ENCODE results near the gene SHANK1.

SHANK1 gene

DNA sequence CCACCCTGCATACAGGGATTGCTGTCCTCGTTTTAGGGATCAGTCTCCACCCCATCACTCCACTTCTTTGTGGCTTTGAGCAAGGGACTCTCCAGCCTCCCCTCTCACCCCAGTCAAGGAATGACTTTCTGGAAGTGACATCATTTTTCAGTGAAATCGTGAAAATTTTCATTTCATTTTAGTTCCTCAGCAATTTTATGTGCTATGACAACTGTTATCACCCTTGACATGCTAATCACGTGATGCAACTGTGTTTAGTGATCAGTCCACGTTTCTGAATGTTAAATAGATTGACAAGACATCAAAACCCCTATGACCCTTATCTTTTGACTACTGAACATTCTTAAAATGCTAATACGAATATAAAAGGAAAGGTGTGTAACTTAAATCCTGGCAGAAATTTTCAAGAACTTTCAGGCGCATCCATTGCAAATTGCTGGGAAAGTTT is 62.4 kb downstream of the SHANK1 start:
- DNase-seq, result no peak

DNA sequence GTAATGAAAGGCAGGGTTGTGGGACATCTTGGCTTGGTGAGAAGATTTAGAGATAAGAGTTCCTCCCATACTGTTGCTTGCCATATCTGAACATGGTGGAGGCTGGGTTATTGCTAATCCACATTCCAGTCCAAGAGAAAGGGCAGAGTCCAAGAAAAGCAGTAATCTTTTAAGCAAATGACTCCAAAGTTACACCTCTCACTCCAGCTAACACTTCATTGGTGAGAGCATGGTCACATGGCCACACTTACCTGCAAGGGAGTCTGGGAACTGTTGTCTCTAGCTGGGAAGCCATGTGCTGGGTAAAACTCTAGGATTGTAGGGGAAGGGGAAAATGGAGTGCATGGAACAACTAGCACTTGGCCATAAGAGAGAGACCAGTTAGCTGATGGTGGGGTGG is 64.7 kb downstream of the SHANK1 start:
- DNase-seq, result no peak

DNA sequence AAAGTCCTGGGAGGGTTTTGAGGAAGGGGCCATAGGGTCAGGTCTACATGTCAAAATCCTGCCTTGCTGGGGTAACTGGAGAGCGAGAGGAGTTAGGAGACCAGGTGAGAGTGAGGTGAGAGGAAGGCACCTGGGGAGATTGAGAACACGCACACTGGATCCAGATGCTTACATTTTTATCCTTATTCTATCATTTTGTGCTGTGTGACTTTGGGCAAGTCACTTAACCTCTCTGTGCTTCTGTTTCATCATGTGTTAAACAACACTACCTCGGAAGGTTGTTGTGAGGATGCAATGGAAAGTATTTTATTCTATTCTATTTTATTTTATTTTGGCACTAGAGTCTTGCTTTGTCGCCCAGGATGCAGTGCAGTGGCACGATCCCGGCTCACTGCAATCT is 66.9 kb downstream of the SHANK1 start:
- no peak for DNase-seq

DNA sequence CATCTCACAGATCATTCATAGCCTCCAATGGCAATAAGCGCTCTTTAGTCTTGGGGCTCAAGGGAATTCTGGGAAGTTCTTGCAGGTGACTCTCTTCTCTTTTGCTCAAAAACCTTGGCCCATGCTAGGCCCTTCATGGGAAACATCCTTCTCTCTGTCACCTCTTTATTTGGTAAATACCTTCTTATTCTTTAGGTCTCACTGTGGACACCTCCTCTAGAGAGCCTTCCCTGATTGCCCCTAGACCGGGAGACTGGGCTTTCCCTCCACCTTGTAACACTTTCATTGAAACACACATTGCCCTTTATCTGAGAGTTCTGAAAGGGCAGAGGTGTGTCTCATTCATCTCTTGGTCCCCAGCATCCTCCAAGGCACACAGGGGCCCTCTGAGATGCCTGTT is 68.4 kb downstream of the SHANK1 start:
- no peak for DNase-seq

DNA sequence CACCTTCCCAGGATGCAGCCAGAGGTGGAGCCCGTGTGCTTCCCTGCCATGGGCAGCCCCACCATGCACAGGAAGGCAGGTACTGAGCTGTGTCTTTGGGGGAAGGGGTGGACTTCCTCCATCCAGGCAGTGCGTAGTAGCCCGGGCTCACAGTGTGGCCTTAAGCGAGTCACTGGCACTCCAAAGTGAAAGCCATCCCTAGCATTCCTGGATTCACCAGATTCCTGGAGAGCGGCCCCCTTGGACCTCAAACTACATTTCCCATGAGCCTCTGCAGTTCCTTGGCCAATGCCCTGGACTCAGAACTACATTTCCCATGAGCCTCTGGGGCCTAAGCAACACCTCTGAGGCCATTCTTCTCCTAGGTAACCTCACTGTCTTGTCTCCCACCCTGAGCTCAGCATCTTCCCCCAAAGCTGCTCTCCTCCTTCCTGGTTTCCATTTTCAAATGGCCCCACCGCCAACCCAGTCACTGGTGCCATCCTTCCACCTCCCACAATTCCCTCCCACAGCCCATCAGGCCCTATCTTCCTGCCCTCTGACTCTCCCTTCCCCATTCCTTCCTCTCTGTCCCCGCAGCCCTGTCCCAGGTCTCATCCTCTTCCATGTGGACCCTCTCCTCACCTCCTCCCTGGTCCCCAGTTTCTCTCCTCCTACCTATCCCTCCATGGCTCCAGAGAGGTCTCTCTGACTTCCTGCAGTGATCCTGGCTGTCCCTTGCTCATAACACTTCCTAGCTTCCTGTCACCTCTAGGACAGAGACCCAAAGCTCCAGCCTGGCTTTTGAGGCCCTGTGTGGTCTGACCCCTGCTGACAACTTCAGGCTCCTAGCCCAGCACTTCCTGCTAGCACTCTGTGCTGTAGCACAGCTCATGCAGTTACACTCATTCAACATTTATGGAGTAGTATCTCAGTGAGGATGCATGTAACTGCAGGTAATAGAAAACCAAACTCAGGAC is 69.9 kb downstream of the SHANK1 start, which contains the start of gene C19orf81:
TSS of gene C19orf81 (plus strand) at position 13 of the 959 bp plus-strand sequence. CDS start at position 13, 0 bp downstream.
- DNase-seq, result no peak

DNA sequence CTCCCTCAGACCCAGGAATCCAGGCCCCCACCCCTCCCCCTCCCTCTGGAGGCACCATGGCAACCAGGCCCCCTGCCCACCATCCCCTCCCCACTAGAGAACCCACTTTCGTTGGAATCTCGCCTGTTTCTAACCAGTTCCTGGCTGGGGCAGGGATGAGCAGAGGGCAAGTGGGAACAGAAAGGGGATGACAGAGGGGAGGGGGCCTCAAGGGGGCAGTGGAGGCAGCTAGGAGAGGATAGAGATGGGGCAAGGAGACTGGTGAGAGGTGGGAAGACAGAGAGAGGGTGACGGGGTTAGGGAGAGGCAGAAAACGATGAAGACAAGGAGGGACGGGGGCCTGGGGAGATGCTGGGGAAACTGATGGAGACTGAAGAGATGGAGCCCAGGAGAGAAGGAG is 70.9 kb downstream of the SHANK1 start:
- DNase-seq, result no peak

DNA sequence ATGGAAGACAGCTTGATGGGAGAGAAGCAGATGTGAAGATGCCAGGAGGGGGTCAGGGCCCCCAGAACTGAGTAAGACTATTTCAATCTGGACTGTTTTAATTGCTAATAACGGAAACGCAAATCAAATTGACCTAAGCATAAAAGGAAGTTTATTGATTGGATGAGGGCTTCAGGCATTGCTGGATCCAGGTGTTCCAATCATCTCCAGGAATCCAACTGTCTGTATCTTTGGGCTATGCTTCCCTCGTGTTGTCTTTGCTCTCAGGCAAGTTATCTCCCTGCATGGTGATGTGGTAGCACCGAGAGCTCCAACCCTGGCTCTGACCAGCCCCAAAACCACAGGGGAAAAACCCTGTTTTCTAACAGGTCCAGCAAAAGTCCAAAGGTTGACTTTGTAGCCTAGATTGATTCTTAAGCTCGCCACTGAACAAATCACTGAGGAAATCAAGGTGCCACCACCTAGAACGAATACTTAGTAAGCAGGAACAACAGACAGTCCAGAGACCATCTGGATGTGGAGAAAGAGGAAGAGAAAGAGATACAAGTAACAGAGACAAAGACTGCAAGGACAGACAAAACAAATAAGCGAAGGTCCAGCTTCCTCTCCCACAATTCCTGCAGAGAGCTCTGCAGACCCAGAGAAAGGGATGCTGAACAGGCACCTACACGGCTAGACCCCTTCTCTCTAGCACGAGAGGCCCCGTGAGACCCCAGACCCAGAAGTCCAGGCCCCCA is 71.6 kb downstream of the SHANK1 start:
- no peak for DNase-seq

DNA sequence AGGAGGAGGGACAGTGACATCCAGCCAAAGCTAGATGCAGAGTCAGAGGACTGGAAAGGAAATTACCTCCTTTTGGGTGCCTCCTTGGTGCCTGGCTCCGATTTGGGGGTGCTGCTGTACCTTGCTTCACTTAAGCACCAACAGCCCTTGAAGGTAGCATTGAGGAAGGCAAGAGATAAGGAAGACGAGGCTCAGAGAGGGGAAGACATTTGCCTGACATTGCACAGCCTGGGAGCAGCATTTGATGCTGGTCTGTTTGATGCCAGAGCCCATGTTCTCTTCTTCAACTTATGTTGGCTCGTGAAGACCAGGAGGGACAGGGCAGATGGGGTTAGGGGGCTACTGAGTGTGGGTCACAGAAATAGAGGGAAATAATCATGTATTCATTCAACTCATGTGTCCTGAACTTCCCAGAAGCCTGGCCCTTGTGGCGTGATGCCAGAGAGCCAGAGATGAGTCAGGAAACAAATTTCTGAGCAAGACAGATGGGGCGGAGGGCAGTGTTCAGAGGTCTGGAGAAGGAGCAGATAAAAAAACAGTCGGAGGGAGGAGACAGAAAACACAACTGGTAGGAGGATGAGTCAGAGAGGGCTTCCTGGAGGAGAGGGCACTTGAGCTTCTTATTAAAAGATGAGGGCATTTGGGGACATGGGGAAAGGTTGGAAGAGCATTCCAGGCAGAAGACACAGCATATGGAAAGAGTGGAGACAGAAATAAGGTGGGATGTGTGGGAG is 73.4 kb downstream of the SHANK1 start:
- DNase-seq, result no peak

DNA sequence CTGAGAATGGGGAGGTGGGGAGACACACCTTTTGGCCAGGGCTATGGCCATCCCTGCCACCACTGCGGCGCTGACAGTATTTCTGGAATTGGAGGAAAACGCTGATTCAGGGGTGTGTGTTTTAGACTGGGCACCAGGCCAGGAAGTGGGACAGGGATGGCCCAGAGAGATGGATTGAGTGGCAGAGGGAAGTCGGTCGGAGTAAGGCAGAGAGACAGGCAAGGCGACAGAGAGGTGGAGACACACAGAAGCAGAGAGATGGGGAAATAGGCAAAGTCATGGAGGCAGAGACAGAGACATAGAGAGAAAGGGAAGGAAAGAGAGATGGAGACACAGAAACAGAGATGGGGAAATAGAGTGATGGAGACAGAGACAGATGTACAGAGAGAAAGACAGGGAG is 74.5 kb downstream of the SHANK1 start:
- no peak for DNase-seq

DNA sequence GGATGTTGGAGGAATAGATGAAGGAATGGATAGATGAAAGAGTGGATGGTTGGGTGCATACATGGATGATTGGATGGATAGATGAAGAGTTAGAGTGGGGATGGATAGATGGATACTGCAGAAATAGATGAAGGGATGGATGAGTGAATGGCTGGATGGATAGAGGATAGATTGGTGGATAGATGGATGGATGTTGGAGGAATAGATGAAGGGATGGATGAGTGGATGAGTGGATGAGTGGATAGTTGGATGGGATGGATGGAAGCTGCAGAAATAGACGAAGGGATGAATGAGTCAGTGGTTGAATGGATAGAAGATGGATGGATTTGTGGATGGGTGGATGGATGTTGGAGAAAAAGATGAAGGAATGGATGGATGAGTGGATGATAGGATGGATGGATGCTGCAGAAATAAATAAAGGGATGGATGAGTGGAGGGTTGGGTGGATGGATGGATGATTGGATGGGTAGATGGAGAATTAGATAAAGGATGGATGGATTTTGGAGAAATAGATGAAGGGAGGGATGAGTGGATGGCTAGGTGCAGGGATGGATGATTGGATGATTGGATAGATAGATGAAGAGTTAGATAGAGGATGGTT is 75.2 kb downstream of the SHANK1 start:
- DNase-seq, result no peak

DNA sequence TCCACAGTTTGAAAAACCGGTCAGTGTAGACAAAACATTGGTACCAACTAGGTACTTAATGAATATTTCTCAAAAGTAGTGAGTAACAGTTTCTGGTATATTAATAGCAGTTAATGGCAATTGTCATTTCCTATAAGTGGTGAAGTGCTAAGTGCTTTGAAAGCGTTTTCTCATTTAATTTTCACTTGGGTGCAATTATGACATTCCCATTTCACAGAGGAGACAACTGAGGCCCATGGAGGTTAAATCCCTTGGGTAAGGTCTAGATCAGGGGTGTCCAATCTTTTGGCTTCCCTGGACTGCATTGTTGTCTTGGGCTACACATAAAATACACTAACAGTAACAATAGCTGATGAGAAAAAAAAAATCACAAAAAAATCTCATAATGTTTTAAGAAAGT is 79.2 kb downstream of the SHANK1 start:
- no peak for DNase-seq

DNA sequence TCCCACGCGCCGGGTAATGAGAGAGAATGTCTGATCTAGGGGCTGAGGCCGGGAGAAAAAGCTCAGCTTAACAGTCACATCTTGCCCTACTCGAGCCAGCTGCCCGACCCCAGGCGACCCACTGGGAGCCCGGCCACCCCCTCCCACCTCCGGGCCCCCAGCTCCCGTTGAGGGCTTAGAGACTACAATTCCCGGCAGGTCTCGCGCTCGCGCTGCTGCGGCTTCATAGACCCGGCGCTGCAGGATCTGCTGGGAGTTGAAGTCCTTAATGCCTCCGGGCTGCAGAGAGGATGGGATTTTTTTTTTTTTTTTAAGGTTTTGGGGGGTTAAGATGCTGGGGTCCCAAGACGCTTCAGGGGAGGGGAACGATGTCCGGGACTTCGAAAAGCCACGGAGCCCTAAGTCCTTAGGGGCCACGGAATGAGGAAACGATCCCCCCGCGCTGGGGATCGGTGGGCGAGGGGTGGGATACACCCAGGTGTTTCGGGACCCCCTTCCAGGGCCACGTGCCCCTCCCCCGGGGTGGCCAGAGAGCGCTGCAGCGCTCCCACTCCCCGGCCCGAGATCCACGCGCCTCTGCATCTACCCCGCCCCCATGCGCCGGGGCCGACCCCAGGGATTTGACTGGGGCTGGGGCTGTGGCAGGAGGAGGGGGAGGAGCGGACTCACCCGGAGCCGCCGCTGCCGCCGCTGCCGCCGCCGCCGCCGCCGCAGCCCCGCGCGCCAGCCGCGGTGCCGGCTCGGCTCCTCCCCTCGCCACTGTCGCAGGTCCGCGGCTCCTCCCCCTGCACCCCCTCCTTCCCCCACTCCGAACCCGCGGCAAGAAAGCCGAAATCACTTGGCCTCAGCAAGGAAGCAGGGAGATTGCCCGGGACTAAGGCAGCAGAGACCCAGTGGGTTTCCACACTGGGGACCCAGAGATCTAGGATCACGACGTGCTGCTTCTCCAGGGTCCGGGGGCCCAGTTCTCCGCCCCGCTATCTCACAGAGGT is 80.2 kb downstream of the SHANK1 start, which contains the start of gene SYT3:
TSS of gene SYT3 (minus strand) at position 761 of the 992 bp plus-strand sequence. CDS start 2,470 bp downstream, outside the sequence.
- peak; percentile 49 for DNase-seq

DNA sequence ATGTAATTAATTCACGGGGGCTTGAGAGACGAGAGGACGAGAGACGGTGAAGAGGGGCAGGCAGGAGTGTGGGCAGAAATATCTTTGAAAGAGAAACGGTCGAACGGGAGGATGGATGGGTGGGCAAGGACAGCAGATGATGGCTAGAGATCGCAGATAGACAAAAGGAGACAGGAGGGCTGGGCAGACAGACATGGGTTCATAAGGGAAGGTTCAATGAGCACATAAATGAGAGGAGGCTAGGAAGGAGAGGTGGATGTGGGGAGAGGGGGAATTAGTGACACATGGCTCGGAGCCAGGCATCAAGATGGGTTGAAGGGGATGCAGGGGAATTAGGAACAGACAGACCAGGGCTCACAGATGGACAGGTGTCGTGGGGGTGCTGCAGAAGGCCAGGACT is 81.0 kb downstream of the SHANK1 start:
- no peak for DNase-seq

DNA sequence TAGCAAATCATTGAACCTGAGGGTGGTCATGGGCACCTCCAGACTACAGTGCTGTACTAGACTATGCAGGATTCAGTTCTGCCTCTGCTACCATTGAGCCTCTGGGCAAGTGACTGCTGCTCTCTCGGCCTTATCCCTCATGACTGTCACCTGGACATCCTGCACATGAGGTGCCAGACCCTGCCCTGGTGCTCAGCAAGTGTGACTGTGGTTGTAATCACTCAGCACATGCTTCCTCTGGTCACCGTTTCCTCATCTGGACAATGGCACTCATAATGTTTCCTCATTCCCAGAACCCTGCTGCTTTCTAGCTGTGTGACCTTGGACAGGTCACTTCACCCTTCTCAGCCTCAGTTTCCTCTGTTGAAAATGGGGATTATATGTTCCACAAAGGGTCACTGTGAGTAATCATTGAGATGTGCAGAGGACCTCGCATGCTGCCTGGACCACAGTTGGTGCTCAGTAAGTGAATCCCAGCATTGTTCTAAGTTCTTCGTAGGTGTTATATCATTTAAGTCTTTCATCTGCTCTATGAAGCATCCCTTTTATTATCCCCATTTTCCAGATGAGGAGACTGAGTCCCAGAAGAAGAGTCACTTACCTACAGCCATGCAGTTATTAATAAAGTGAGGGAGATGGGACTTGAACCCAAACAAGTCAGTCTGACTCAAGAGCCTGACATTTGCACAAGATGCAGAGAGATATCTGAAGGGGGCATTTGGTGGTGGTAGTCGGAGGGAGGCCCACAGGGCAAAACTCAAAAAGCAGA is 83.1 kb downstream of the SHANK1 start:
- no peak for DNase-seq

DNA sequence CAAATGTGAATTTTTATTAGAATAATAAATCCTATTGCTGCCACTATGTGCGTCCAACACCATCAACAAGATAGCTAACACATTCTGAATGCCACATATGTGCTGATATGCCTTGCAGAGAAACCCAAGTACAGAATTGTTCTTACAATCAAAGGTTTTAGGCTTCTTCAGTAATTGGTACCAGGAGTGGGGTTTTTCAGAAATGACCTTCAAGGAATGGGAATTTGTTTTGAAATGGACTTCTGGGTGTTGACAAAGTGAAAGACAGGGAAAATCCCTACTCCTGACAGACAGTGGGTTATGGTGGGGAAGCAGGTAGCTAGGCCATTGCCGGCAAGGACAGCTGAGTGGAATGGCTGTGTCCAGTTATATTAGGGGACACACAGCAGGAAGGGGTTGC is 85.6 kb downstream of the SHANK1 start:
- DNase-seq, result no peak

DNA sequence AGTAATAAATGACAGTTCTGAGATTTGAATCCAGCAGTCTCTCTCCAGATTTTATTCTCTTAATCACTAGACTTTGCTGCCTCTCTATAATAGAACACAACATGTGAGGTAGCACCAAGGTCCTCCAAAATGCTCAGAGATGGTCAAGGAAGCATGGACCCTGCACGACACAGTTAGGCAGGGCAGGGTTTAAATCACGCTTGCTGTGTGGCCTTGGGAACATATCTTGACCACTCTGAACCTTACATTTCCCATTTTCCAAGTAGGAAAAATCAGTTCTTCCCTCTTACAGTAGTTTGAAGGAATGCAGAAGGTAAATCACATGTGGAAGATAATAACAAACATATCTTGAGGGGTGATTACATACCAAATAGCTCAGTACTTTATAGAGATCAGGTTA is 86.2 kb downstream of the SHANK1 start:
- DNase-seq, result no peak

DNA sequence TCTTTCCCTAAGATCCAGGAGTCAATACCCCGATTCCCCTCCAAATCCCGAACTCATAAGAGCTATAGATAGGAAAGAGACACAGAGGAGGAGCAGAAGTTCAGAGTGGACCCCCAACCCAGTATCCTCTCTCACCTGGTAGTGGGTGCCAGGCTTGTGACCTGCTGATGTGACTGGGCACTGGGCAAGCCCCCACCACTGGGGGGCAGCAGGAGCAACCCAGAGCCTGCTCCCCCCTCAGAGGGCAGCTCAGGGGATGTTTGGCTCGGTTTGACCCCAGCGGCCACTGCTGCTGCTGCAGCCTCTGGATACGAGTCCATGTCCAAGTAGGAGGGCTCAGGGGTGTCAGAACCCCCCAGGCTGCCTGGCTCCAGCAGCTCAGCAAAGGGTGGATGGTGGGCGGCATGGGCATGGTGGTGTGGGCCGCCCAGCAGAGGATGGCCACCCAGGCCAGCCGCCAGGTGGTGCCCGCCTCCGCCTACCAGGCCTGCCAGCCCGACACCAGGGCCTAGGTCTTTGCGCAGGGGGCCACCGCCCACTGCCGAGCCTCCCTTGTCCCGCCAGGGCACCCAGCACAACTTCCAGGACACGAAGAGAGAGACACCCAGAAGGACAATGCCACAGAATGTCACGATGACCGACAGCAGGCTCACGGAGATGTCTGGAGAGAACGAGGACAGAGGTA is 87.3 kb downstream of the SHANK1 start:
- no peak for DNase-seq

DNA sequence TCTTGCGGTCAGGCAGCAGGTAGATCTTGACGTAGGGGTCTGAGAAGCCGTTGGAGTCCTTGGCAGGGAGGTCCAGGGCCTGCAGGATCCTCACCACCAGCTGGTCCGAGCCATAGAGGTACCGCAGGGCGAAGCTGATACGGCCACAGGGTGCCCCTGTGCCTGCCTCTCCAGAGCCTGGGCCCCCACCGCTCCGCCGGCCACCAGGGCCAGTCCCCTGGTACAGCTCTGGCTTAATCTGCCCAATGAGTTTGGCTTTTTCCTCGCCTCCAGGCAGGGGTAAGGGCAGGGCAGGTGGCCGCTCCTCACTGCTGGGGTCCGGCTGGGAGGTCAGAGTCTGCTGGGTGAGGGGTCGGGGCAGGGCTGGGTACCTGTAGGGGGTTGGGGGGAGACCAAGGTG is 89.8 kb downstream of the SHANK1 start:
- no peak for DNase-seq

DNA sequence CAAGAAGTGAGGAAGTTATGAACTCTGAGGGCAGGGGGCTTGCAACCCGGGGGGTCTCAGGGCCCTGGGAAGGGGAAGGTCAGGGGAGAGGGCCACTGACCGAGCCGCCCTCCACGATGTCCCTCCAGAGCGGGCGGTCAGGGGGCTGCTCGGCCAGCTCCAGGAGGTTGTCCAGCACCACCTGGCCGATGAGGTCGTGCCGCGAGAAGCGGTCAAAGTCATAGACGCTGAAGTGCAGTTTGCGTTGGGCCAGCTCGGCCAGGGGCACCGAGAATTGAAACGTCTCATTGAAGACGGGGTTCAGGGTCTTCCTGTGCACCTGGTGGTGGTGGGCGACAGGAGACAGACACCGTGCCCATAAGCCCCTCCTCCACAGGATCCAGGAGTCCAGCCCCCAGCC is 90.4 kb downstream of the SHANK1 start:
- DNase-seq, result no peak

DNA sequence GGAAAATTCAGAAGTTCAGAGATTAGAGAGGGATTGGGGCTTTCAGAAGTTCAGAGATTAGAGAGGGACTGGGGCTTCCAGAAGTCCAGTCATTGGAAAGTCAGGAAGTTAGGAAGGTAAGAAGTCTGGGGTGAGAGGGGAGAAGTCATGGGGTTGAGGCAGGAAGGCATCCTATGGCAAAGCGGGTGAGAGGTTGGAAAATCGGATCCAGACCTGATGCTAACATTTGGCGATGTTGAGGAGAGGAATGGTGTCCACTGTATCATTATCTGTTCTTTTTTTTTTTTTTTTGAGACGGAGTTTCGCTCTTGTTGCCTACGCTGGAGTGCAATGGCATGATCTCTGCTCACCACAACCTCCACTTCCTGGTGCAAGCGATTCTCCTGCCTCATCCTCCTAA is 91.1 kb downstream of the SHANK1 start:
- DNase-seq, result no peak
